ENCODE data around the gene NDUFA13.

NDUFA13 gene

DNA sequence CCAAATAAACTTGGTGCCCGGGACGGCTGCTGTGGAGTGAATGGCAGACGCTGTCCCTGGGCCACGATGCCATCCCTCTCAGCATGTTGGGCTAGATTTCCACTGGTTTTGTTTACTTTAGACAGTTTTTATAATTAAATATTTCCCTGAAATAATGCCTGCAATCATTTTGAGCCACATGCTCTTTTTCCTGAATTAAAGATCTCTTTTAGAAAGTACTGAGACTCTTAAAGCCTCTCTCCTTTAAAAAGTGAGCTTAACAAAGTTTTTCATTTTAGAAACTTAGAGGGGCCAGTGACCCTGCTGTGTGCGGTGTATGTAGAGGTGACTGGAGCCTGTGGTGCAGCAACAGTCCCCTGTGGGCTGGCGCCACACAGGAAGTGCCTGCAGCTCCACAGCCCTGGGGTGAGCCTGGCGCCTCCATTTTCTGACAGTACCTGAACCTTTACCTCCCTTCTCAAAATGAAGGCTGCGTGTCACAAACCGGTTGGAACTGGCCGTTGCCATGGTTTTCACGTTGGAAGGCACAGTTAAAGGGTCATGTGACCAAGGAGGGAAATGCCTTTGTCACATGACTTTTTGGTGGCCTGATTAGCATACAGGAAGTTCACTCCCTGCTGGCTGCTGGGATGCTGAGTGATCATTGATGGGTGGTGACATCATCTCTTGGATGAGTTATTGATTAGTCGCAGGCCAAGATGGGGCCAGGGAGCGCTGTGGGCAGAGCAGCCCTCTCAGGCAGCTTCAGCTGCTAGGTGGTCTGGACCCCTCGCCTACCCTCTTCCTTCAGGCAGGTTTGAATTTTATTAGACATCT, 26.9 kb upstream of the NDUFA13 start:
- peak; percentile 45 to 77 for DNase-seq (ENCODE audit: low read depth in 2 of 2)

- DNase-seq (ENCODE audit: low read depth in 2 of 2) = no peak
These were observed 26.2 kb upstream of the NDUFA13 start for GRCh38 chr19:19489804-19490204.

DNA sequence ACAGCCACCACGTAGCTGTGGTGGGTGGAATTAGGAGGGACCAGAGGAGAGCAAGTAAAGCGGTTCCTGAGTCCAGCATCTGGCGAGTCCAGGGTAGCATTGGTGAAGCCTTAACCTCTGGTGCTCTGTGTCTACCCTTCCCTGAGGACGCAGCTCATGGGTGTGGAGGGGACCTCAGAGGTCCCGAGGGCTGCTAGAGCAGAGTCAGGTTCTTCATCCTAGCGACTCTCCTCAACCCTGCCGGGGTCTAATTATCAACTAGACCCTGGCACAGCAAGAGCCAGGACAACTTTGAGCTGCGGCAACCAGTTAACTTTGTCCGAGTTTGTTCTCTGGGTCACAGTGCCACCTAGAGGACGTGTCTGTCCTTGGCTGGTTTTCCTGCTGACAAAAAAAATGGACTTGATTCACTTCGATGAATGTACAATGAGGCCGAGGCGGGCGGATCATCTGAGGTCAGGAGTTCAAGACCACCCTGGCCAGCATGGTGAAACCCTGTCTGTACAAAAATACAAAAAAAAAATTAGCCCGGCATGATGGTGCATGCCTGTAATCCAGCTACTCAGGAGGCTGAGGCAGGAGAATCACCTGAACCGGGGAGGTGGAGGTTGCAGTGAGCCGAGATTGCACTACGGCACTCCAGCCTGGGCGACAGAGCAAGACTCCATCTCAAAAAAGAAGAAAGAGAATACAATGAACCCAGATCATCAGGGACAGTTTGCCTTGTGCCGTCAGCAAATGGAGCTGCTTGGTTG, 25.6 kb upstream of the NDUFA13 start:
- peak; percentile 53 to 69 for DNase-seq (ENCODE audit: low read depth in 2 of 2)

- DNase-seq (ENCODE audit: low read depth in 2 of 2) = no peak
These were observed 24.6 kb upstream of the NDUFA13 start for GRCh38 chr19:19491321-19492025.

- no peak for DNase-seq (ENCODE audit: low read depth in 2 of 2)
These were observed 23.9 kb upstream of the NDUFA13 start for GRCh38 chr19:19492026-19492610.

DNA sequence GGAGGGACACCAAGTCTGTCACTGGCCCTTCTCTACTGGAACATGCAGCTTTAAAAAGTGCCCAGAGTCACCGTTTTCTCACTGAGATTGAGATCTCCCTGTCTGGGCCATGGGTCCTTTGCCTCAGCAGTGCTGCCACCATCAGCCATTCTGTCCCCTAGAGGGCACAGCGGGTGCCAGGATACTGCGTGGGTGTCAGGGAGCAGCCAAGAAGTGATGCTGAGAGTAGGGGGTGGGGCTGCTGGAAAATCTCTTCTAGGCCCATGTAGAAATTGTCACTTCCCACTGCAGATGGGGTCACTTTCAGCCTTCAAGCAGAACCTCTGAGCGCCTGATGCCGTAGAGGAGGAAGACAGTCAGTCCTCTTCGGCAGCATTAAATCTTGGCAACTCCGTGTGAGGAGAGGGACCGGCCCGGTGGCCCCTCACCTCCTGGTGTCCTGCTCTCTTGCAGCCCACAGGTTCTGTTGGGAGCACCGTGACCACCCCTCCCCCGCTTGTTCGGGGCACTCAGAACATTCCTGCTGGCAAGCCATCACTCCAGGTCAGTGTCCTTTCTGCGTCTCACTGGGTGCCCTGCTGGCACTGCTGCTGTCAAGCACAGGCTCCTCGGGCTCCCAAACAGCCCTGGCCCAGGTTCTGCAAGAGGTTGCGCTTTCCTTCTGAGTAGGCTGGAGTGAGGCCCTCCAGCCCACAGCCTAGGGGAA, 22.0 kb upstream of the NDUFA13 start:
- DNase-seq (ENCODE audit: low read depth in 2 of 2) = no peak

GRCh38 chr19:19495614-19496603, 20.1 kb upstream of the NDUFA13 start:
- no peak for DNase-seq (ENCODE audit: low read depth in 2 of 2)

- no peak for DNase-seq (ENCODE audit: low read depth in 2 of 2)
These were observed 17.6 kb upstream of the NDUFA13 start for GRCh38 chr19:19498255-19498991.

DNA sequence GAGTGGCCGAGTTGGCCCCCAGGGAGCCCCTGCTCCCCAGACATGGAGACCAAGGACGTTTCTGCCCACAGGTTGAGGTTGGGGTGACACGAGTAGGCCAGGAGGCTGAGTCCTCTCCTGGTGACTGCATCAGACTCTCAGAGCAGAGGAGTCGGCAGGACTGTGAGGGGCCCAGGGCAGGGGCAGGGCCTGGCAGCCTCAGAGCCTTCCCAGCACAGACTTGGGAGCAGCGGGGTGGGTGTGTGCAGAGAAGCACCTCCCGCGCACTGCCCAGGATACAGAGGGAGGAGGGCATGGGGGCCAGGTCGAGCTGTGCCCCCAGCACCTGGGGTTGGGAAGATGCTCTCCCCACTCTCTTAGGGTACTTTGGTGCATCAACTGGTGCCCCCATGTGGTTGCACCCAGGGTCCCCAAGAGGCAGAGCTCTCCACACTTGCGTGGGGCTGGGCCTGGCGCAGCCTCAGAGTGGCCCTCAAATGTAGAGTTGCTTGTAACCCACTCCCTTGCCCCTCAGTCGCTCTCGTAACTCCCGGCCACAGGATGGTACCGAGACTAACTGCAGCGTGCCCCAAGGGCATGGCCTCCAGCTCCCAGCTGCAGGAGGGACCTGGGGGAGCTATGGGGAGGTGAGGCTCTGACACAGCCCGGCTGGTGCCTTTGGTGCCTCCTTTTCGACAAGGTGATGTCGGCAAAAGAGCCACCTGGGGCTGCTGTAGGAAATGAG, 16.6 kb upstream of the NDUFA13 start:
- no peak for DNase-seq (ENCODE audit: low read depth in 2 of 2)

- no peak for DNase-seq (ENCODE audit: low read depth in 2 of 2)
These were observed 14.9 kb upstream of the NDUFA13 start for GRCh38 chr19:19500975-19501644.

DNA sequence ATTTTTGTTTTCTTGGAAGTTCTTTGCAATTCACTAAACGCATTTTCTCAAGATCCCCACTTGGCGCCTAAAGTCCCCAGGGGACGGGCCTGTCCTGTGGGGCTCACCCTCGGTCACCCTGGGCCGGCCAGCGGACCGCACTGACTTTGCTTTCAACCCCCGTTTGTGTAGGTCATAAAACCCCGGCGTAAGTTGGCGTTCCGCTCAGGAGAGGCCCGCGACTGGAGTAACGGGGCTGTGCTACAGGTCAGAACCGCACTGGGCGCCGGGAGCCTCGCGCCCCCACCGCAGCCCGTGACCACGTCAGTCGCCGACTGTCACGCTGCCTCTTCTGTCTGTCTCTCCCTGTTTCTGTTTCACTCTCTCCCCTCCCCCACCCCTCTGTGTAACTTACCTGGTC, 14.2 kb upstream of the NDUFA13 start:
- DNase-seq (ENCODE audit: low read depth in 2 of 2) = no peak

GRCh38 chr19:19502281-19502680, 13.7 kb upstream of the NDUFA13 start:
- DNase-seq (ENCODE audit: low read depth in 2 of 2) = no peak

DNA sequence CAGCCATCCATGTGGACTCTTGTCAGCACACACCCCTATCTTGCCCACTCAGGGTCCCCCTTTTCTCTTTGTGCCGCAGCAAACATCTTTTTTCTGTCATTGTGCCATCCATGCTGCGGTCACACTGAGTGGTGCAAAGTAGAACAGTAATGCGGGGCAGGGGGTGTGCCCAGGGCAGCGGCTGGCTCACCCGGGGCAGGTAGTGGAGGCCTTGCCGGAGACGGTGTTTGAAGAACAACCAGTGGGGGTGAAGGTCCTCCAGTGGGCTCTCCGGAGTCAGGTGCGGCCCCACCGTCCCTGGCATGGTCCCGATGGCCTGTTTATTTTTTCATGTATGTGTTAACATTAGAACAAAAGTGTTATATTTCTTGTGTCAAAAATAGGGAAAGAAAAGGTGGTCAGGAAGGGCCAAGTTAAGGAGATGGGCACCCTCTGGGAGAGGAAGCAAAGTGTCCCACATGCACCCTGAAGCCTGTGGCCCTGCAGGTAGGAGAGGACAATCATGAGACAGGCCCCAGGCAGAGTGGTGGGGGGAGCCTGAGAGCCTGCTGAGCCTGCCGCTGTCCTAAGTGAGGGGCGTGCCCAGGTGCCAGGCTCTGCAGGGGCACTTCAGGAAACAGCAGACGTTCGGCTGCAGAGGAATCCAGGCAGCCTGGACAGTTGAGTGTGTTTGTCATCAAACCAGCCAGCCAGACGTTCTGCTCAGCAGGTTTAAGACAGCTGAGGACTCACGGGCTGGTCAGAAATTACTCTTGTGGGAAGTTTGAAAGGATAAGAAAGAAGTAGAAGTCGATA, 13.0 kb upstream of the NDUFA13 start:
- no peak for DNase-seq (ENCODE audit: low read depth in 2 of 2)

GRCh38 chr19:19504754-19505668, 11.0 kb upstream of the NDUFA13 start:
- DNase-seq (ENCODE audit: low read depth in 2 of 2) = no peak

DNA sequence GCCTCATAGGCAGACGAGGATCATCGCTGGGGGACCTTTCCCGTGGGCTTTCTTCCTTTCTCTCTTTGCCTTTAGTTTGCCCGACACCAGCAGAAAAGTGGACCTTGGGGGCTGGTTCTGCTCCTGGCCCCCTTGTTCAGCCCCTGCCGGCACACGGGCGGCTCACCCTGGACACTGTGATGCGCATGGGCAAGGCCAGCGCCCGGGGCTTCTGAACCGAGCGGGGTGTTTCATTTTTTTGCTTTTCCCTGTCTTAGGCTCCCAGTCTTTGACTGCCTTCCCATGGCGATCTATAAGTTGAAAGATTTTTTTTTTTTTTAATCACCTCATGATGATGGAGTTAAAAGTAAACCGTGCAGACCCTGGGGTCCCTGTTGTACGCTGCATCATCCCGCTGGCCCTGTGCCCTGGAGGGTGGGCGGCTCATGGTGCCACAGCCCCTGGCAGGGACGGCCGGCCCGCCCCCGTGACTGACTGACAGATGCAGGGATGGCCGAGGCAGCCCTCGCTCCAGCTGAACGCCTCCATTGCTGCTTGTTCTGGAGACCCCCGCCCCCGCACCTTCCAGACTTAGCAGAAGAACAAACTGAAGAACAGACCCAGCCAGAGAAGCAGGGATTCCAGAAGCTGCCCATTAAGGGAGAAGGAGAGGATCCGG, 10.2 kb upstream of the NDUFA13 start:
- DNase-seq (ENCODE audit: low read depth in 2 of 2) = no peak

GRCh38 chr19:19506592-19506991, 9.4 kb upstream of the NDUFA13 start:
- no peak for DNase-seq (ENCODE audit: low read depth in 2 of 2)

All from stimulated activated CD4-positive, alpha-beta T cell treated with anti-CD3 and anti-CD28 coated beads, Interleukin-1b, Interleukin-23, amount 100 ng/mL, for 1 hour (primary cell).